ENCODE measurements around the gene AHI1. TPM values are rescaled to one million over a fixed set of nuclear protein-coding genes. Genes with fewer than 3 reads are reported as not detected.

AHI1 gene
- total RNA-seq, 1 donor from 2014 or later: 20.0 TPM

DNA sequence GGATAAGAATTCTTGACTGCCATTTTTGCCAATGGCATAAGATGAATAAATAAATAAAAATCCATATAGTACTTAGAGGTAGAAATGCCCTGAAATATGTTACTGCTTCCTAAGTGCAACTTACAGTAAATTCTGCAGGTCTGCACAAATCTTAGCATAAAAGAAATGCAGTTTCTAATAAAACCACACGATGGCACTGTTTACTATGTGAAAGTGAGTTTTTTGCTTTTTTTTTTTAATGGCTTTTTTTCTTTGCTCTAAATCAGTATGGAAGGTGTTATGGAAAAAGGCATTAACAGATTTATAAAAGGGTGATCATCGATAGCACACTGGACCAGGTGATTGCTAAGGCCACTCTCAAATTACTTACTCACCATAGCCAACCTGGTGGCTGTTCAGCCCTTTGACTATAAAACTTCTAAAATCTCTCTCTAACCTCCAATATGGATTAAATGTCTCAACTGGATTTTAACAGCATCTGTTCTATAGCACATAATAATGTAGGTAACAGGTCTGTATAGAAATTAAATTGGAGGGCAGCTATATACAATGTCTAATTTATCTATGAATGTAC, 45.8 kb downstream of the AHI1 start:
- no peak for DNase-seq (ENCODE audit: low spot score)

DNA sequence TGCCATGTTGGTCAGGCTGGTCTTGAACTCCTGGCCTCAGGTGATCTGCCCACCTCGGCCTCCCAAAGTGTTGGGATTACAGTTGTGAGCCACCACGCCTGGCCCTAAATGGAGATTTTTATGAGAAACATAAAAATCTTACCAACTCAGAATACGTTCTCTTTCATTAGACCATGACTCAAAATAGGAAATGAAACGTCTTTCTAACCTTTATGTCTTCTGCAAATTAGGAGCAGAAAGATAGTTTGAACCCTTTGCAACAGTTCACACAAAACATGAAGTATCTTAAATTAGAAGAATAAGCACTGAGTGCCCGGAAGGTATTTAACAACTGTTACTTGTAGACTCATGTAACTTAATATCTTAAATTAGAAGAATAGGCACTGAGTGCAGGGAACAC, 48.3 kb downstream of the AHI1 start:
- DNase-seq (ENCODE audit: low spot score): no peak

DNA sequence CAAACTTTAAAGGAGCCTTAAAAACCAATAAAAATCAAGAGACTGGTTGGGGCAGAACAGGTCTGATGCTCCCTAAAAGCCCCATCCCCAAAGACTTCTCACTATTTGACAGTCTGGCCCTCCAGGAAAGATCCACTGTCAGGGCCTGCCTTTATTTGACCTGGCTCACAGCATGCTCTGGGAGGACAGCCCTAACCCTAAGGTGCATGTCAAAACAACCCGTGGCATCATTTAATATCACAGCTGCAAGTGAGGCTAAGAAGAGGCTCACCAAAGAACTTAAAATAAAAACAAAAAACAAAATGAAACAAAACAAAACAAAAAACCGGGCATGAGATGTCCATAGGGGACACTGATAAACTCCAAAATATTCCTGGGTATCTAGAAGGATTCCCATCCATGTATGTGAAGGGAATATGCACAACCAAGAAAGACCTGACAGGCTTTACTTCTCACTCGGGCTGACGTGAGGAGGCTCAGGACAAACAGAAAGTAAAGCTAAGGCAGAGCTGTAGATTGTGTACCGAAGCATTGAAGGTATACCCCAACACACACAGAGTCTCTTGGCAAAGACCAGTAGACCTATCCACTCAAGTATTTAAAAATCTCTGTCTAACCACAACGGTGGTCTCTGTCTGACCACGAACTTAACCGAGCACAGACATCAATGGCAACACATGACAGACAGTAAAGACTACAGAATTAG, 57.3 kb downstream of the AHI1 start:
- DNase-seq (ENCODE audit: low spot score): no peak

DNA sequence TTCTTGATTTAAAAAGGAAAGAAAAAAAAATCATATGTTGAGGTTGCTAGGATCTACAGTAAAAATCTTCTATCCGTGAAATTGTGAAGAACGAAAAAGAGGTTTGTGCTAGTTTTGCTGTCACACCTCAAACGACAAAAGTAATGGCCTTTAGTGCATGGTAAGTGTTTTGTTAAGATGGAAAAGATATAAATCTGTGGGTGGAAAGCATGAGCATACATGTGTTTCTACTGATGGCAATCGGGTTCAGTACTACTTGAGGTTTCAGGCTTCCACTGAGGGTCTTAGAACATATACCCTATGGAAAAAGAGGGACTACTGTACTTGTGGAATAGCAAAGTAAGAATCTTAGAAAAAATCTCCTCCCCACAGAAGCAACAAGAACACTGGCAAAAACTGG, 58.0 kb downstream of the AHI1 start:
- DNase-seq (ENCODE audit: low spot score): no peak

DNA sequence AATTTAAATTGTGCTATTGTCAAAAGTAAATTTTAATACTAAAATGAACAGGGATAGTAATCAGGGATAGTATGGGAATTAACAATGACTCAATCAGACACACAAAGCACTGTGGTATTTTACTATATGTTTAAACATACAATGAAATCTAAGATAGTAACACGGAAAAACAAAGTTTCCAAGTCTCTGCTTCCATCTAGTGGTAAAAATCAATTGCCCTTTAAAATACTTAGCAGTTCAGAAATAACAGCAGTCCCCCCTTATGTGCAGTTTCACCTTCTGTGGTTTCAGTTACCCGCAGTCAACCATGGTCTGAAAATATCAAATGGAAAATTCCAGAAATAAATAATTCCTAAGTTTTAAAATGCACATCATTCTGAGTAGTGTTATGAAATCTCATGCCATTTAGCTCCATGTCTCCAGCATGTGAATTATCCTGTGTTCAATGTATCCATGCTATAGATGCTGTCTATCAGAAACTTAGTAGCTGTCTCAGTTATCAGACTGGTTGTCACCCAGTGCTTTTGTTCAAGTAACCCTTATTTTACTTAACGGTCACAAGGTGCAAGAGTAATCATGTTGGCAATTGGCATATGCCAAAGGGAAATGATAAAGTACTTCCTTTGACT, 58.5 kb downstream of the AHI1 start:
- DNase-seq (ENCODE audit: low spot score): no peak

DNA sequence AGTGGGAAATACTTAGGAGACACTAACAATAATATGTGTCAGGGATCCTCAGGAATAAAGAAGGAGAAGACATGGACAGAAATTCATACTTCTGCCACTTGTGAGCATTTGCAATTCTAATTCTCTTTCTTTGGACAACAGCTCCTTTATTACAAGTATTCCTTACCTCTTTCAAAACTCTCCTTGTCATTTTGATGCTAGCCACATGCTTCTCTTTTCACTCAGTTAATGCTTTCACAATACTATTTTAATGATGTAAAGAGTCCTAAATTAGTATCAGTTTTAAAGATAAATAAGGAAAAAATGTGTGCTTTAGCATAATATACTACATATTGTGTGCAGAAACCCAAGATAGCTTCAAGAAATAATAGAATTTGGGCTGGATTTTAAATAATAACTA, 62.5 kb downstream of the AHI1 start:
- no peak for DNase-seq (ENCODE audit: low spot score)

DNA sequence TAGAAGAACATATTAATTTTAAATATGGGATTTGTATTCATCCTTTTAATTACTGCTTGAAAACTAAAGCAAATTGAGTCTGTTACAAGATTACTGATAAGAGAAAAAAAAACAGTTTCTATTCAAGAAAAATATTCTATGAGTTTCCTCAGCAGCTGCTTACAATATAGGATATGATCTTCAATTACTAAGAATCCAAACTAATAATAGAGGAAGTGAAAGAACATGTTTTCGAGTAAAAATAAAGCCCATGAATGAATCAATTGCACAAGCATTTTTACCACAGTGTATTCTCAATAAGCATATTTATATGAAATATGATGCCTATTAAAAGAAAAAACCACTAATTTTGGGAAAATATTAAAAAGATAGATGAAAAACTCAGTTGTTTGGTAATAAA, 63.4 kb downstream of the AHI1 start:
- no peak for DNase-seq (ENCODE audit: low spot score)

DNA sequence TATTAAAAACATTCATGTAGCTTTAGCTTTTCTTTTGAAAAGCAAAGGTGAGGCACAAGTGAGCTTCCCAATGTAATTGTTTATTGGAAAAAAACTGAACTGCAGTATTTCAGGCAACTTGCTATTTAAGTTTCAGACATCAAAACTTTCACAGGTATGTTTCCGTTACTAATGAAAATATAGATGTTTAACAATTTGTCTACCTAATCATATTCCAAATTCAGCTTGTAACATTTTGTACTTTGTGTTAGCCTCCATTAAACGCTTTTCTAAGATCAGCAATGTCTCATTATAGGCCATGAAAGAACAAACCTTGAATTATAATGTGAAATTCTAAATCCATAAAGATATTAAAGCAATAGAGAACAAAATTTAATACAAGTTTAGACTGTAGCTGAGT, 69.5 kb downstream of the AHI1 start:
- DNase-seq (ENCODE audit: low spot score): no peak

DNA sequence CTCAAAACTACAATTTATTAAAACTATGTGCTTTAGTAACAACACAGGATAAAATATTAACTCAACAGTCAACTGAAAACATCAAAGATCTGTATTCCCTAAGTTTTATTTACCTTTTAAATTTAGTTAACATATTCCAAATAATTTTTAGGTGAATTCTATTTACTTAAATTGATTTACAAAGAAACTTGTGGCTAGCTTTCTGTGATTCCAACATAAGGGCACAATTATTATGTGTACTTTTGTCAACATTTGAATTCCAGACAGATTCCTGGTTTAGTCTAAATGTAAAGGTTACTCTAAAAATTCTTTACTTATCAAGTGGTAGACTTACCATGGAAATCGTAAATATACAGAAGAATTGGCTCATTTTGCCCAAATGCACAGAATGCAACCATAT, 70.7 kb downstream of the AHI1 start:
- no peak for DNase-seq (ENCODE audit: low spot score)

DNA sequence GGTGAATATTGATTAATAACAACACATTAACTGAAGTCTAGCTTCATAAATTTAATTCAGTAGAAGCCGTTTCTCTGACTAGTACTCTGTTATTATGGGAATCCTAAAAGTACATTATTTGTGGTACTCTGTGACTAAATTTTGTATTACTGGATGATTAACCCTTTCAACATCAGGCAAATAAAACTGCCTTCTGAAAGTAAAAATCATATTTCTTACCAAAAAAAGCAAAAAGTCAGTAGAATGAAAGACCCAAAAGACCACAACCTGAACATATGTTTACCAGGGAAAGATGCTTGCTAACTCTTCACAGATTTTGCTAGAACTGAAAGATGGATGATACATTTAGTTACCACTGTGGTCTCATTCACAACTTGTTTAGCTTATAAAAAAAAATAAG, 73.2 kb downstream of the AHI1 start:
- no peak for DNase-seq (ENCODE audit: low spot score)

DNA sequence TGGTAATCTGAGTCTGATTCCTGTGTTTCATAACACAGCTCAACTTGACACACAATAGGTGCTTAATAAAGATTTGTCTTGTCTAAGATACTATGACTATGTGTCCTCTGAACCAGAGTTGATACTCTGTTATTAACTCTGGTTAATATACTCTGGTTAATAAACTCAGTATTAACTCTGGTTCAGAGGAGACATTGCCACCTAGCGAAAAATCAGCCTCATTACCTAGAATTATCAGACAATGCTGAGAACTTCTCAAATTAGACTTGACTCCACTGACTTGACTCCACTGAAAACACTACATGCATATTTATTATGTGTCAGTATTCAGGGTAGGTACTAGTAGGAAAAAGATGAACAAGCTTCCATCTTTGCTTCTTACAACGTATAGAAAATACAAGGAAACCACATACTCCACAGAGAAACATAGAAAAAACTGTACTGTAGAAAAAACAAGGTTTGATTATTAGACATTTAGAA, 73.9 kb downstream of the AHI1 start:
- no peak for DNase-seq (ENCODE audit: low spot score)

DNA sequence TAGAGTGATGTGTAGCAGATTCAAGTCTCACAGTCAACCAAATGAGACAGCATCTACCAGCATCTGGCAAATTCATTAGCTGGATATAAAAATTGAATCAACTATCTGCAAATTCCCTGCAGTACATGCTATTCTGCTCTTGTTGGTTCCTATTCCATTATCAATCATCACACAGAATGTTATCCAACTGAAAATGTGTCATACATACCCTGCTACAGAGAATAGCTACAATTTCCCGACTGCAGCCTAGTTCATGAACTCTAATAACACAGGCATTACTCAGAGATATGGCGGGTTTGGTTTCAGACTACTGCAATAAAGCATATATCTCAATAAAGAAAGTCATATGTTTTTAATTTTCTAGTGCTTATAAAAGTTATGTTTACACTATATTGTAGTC, 78.4 kb downstream of the AHI1 start:
- DNase-seq (ENCODE audit: low spot score): no peak

DNA sequence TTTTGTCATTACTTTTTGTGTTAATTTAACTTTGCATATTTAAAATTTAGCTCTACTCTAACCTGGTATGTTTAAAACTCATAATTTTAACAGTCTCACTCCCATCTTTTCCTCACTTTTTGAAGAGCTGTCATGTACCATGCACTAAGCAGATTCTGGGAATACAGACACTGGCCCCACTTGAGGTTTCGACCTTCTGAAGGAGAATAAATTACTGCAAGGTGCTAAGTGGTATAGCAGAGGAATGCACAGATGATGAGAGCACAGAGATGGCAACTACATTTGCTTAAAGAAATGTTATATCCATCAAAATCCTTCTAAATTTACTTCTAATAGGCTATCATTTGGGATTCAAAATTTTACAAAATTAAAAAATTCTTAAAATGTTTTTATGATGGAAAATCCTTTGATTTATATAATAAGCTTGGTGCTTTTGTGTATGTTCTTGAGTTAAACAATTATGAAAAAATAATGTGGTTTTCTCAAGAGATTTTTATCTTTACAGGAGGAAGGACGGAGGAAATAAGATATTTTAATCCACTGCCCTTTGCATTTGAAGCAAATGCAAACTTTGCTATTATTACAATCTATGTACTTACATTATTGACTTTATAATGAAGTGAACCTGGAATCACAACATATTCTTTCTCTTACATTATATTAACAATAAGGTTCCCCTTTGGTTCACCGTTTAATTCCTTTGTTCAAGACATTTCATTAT, 79.3 kb downstream of the AHI1 start:
- no peak for DNase-seq (ENCODE audit: low spot score)

DNA sequence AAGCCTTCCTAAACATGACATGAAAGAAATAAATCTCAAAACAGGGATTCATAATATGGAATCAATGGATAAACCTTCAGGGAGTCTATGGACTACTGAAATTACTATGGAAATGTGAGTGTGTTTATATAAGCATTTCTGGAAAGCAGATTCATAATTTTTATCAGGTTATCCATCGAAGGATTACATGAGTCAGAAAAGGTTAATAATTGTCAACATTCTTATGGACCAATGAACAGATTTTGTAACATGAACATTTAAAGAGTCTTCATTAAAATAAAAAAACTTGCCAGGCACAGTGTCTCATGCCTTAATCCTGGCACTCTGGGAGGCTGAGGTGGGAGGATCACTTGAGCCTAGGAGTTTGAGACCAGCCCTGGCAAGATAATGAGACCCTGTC, 84.8 kb downstream of the AHI1 start:
- DNase-seq (ENCODE audit: low spot score): no peak

DNA sequence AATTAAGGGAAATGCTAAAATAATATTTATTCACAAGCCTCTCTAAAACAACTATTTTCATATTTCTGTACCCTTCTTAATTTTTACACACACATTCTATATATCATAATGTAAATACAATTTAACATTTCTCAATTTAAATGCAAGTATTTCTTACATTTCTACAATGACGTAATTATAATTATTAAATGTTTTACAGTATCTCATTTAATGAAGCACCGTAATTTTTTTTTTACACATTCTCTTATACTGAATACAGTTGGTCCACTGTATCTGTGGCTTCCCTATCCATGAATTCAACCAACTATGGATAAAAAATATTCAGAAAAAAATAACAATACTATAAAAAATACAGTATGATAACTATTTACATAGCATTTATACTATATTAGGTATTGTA, 85.7 kb downstream of the AHI1 start:
- no peak for DNase-seq (ENCODE audit: low spot score)

DNA sequence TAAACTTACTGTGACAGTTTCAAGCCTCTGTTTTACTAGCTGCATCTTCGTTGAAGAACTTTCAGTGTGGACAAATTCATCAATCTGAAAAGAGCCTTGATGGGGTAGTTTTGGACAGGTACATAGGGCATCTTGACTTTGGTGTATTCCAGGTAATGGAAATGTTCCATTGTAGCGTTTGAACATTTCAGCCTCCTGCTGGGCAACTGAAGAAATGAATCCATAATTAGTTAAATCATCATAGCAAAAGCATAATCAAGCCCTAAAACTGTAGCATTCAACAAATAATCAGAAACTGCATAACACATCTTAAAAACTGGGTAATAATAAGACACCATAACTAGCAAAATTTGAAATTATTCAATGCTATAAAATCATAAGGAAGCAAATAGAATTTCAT, 86.2 kb downstream of the AHI1 start:
- DNase-seq (ENCODE audit: low spot score): no peak

DNA sequence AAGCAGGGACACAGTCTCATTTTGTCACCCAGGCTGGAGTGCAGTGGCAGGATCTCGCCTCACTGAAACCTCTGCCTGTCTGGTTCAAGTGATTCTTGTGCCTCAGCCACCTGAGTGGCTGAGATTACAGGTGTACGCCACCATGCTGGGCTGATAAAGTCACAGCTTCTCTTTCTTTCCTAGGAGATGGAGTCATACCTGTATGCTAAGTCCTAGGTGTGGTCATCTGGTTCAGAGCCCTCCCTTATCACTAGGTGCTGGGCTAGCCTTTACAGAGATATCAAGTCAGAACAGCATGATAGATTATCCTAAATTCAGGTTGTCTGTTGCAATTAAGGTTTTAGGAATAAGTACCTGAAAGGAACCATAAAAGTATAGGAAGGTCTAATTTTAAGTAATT, 86.7 kb downstream of the AHI1 start:
- no peak for DNase-seq (ENCODE audit: low spot score)

DNA sequence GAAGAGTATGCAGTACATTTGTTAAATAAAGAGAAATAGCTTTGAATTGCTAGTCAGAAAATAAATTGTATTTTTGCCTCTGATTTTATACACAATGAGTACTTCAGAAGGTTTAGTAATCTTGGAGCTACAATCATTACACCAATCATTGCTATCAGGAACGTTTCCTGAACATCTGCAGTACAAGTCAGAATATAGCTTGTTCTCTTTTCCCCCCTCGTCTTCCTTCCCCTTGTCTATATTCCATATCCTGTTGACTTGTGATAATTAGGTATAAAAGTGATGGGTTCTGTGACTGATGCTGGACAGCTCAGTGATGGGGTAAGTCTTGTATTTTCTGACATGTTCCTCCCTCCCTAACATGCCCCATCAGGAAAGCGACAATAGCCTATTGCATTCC, 94.0 kb downstream of the AHI1 start:
- no peak for DNase-seq (ENCODE audit: low spot score)

DNA sequence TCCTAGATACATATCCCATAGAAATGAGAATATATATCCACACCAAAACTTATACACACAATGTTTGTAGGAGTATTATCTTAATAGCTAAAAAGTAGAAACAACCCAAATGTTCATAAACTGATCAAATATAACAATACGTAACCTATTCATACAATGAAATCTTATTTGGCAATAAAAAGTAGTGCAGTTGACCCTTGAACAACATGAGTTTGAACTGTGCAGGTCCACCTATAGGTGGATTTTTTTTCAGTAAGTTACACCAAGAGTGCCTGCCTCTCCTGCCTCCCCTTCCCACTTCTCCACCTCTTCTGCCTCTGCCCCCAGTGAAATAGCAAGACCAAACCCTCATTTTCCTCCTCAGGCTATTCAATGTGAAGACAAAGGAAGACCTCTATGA, 95.2 kb downstream of the AHI1 start:
- DNase-seq (ENCODE audit: low spot score): no peak

DNA sequence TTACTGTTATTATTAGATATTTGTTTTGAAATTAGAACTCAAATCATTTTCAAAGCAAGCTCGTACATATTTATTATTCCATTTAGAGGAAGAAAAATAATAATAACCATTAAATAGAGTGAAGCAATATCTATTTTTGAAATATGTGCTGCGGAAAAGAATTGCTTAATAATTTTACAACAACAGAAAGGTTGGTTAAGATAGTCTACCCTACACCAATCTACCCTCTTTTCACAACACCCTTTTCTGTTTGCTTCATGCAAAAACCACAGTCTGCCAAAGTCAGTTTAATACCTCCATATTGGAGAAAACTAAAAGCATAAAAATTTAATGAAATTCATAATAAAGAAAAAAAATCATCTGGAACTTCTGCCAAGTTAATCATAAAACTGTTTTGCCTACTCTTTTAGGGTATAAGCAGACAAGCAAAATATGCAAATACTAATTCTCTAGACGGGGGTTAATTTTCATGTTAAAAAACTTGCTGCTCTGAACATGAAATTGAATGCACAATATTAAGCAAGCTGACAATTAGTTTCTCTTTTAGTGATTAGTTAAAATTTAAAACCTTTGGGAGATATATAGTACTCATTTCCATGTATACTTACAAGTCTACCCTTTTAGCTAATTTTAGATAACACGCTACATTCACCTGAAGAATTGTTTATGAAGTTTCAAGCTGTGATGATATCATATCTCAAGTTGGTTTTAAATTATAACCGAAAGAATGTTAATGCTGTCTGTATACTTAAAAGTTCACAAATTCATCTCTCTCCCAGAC, 100.2 kb downstream of the AHI1 start:
- no peak for DNase-seq (ENCODE audit: low spot score)

DNA sequence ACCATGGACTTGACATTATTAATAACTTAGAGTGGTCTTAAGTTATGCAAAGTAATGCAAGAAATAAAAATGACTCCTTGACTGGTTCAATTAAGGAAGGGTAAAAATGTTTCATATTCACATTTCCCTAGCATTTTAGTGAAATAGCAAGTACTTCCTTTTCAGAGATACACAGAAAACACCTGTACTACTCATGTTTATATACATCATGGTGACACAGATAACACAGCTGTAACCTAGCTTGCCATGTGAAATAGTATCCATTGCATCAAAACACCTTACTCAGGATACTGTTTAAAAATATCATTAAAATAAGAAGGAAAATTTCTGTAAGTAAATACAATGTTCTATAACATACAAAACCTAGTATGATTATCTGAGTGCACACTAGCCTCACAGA, 102.4 kb downstream of the AHI1 start:
- DNase-seq (ENCODE audit: low spot score): no peak

DNA sequence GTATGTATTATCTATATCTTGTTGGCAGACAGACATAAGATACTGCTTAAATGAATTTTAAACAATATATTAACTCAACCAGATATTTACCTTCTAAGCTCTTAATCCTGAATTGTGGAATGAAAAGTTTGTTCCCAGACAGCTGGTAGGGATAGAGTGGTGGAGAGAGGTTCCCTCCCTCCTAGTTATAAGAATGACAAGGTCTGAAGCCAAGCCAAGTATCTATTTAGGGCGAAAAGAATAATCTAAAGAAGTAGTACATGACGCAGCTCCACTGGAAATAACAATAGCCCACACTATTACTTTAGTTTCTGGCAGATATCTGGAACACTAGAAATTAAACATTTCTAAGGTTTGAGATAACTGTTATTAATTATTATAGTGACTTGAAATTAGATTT, 104.3 kb downstream of the AHI1 start:
- no peak for DNase-seq (ENCODE audit: low spot score)
